HG02798 (cell line): Measurements from ENCODE around the gene RAB1B.
"Not testable (repeated sequence)": the region's sequence is repeated elsewhere in the genome, so short reads cannot be mapped to it uniquely, and the experiment has no call there.

Source experiments
- ATAC-seq: cut with Tn5 transposase; IDR thresholded peaks from one replicate; pipeline ENCODE4 v1.9.1; 2021; ENCODE audit warnings: mild to moderate bottlenecking; ENCODE audit not compliant: unreplicated experiment, poor library complexity

Gene RAB1B

GRCh38 chr11:66265531-66266377 is 2.7 kb upstream of the RAB1B start:
- ATAC-seq = no peak

- no peak for ATAC-seq
Observed at GRCh38 chr11:66266378-66267038, 1.9 kb upstream of the RAB1B start.

- no peak for ATAC-seq
Observed at GRCh38 chr11:66267039-66267378, 1.4 kb upstream of the RAB1B start.

GRCh38 chr11:66267379-66268243 is 828 bp upstream of the RAB1B start:
- ATAC-seq = peak; percentile 53

- no peak for ATAC-seq
Observed at GRCh38 chr11:66268952-66269905, 790 bp downstream of the RAB1B start.

- ATAC-seq = no peak
Observed at GRCh38 chr11:66271816-66272215, 3.4 kb downstream of the RAB1B start.

- ATAC-seq = no peak
Observed at GRCh38 chr11:66272596-66272995, 4.2 kb downstream of the RAB1B start.

- ATAC-seq = no peak
Observed at GRCh38 chr11:66274219-66274618, 5.8 kb downstream of the RAB1B start.

- no peak for ATAC-seq
Observed at GRCh38 chr11:66275396-66275795, 7.0 kb downstream of the RAB1B start.

- no peak for ATAC-seq
Observed at GRCh38 chr11:66275984-66276612, 7.7 kb downstream of the RAB1B start.

- not testable (repeated sequence) for ATAC-seq
Observed at GRCh38 chr11:66276619-66277018, 8.2 kb downstream of the RAB1B start.

GRCh38 chr11:66277064-66277463 is 8.6 kb downstream of the RAB1B start:
- not testable (repeated sequence) for ATAC-seq

GRCh38 chr11:66277471-66278362 is 9.3 kb downstream of the RAB1B start, which contains the start of gene CNIH2:
TSS of gene CNIH2 (plus strand) at chr11:66278175. CDS start at chr11:66278457, 282 bp downstream.
- ATAC-seq = peak; percentile 24

GRCh38 chr11:66278363-66279091 is 10.1 kb downstream of the RAB1B start:
- ATAC-seq = no peak

GRCh38 chr11:66279092-66279734 is 10.8 kb downstream of the RAB1B start:
- ATAC-seq = no peak

GRCh38 chr11:66280428-66280827 is 12.0 kb downstream of the RAB1B start:
- ATAC-seq = no peak

- ATAC-seq = no peak
Observed at GRCh38 chr11:66281001-66281400, 12.6 kb downstream of the RAB1B start.
